ENCODE results near the gene ALDH4A1.
"Not testable (repeated sequence)": the region's sequence is repeated elsewhere in the genome, so short reads cannot be mapped to it uniquely, and the experiment has no call there.

Gene ALDH4A1

GRCh38 chr1:18865176-18865575 lies 37.2 kb downstream of the ALDH4A1 start:
- H3K27ac Mint-ChIP-seq = no peak overlapping the region
- H3K4me1 Mint-ChIP-seq (ENCODE audit: low read depth) = no peaks in the 10 kb centered on the region
- no peaks in the 10 kb centered on the region for H3K36me3 Mint-ChIP-seq (ENCODE audit: low read depth)
- intact Hi-C loops (cut with micrococcal nuclease) = no loop called here
- H3K4me3 Mint-ChIP-seq = no peak overlapping the region
- H3K27me3 Mint-ChIP-seq = peaks cover 14% of the 10 kb centered on the region
- H3K9me3 Mint-ChIP-seq = no peaks in the 10 kb centered on the region

GRCh38 chr1:18861590-18861989 lies 40.8 kb downstream of the ALDH4A1 start:
- H3K9me3 Mint-ChIP-seq = no peaks in the 10 kb centered on the region
- intact Hi-C loops (cut with micrococcal nuclease) = no loop called here
- H3K36me3 Mint-ChIP-seq (ENCODE audit: low read depth) = no peaks in the 10 kb centered on the region
- H3K27me3 Mint-ChIP-seq = peaks cover 11% of the 10 kb centered on the region
- H3K4me3 Mint-ChIP-seq = no peak overlapping the region
- H3K4me1 Mint-ChIP-seq (ENCODE audit: low read depth) = no peaks in the 10 kb centered on the region
- no peak overlapping the region for H3K27ac Mint-ChIP-seq

- no peak overlapping the region for H3K4me3 Mint-ChIP-seq
- no peaks in the 10 kb centered on the region for H3K4me1 Mint-ChIP-seq (ENCODE audit: low read depth)
- intact Hi-C loops (cut with micrococcal nuclease) = no loop called here
- H3K27me3 Mint-ChIP-seq = peaks cover 11% of the 10 kb centered on the region
- no peak overlapping the region for H3K27ac Mint-ChIP-seq
- H3K9me3 Mint-ChIP-seq = no peaks in the 10 kb centered on the region
- no peaks in the 10 kb centered on the region for H3K36me3 Mint-ChIP-seq (ENCODE audit: low read depth)
Measured at GRCh38 chr1:18861082-18861481, 41.3 kb downstream of the ALDH4A1 start.

DNA sequence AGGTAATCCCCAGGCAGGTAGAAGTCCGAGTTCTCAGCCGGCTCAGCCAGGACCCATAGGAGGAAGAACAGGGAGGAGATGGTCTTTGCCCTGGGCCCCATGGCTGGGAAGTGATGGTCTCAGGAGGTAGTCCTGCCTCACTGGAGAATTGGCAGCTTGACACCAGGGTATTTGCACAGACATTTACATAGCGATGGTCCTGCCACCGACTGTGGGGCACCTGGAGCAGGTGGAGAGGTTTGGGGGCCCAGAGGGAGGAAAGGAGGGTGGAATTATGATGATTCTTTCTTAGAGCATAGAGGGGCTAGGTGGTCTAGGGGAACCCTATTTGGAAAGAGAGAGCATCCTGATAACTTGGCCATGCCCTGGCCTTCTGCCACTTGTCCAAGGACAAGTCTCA lies 42.8 kb downstream of the ALDH4A1 start, which contains the start of gene TAS1R2:
TAS1R2 (minus strand) TSS at position 101 of the 400 bp plus-strand sequence; CDS start at position 101, 0 bp downstream.
- H3K9me3 Mint-ChIP-seq = no peaks in the 10 kb centered on the region
- no peaks in the 10 kb centered on the region for H3K36me3 Mint-ChIP-seq (ENCODE audit: low read depth)
- intact Hi-C loops (cut with micrococcal nuclease) = no loop called here
- no peaks in the 10 kb centered on the region for H3K4me1 Mint-ChIP-seq (ENCODE audit: low read depth)
- H3K27ac Mint-ChIP-seq = no peak within 1 kb of the TSS
- H3K4me3 Mint-ChIP-seq = no peak within 1 kb of the TSS
- H3K27me3 Mint-ChIP-seq = peaks cover 8% of the 10 kb centered on the region

- intact Hi-C loops (cut with micrococcal nuclease) = no loop called here
- H3K27me3 Mint-ChIP-seq = peaks cover 7% of the 10 kb centered on the region
- H3K9me3 Mint-ChIP-seq = no peaks in the 10 kb centered on the region
- H3K4me3 Mint-ChIP-seq = no peak overlapping the region
- no peak overlapping the region for H3K27ac Mint-ChIP-seq
- no peaks in the 10 kb centered on the region for H3K36me3 Mint-ChIP-seq (ENCODE audit: low read depth)
- H3K4me1 Mint-ChIP-seq (ENCODE audit: low read depth) = no peaks in the 10 kb centered on the region
Measured at GRCh38 chr1:18858070-18858688, 44.2 kb downstream of the ALDH4A1 start.

- intact Hi-C loops (cut with micrococcal nuclease) = no loop called here
- H3K27ac Mint-ChIP-seq = no peak overlapping the region
- no peaks in the 10 kb centered on the region for H3K4me1 Mint-ChIP-seq (ENCODE audit: low read depth)
- H3K36me3 Mint-ChIP-seq (ENCODE audit: low read depth) = no peaks in the 10 kb centered on the region
- H3K9me3 Mint-ChIP-seq = no peaks in the 10 kb centered on the region
- H3K4me3 Mint-ChIP-seq = no peak overlapping the region
- H3K27me3 Mint-ChIP-seq = peaks cover 3% of the 10 kb centered on the region
Measured at GRCh38 chr1:18856435-18856834, 45.9 kb downstream of the ALDH4A1 start.

GRCh38 chr1:18855573-18855972 lies 46.8 kb downstream of the ALDH4A1 start:
- intact Hi-C loops (cut with micrococcal nuclease) = no loop called here
- no peaks in the 10 kb centered on the region for H3K9me3 Mint-ChIP-seq
- H3K4me3 Mint-ChIP-seq = no peak overlapping the region
- H3K36me3 Mint-ChIP-seq (ENCODE audit: low read depth) = no peaks in the 10 kb centered on the region
- H3K27ac Mint-ChIP-seq = no peak overlapping the region
- H3K4me1 Mint-ChIP-seq (ENCODE audit: low read depth) = no peaks in the 10 kb centered on the region
- peaks cover 3% of the 10 kb centered on the region for H3K27me3 Mint-ChIP-seq

GRCh38 chr1:18854331-18855025 lies 47.9 kb downstream of the ALDH4A1 start:
- intact Hi-C loops (cut with micrococcal nuclease) = no loop called here
- H3K27me3 Mint-ChIP-seq = peaks cover 3% of the 10 kb centered on the region
- H3K4me1 Mint-ChIP-seq (ENCODE audit: low read depth) = no peaks in the 10 kb centered on the region
- no peak overlapping the region for H3K27ac Mint-ChIP-seq
- no peaks in the 10 kb centered on the region for H3K9me3 Mint-ChIP-seq
- no peak overlapping the region for H3K4me3 Mint-ChIP-seq
- no peaks in the 10 kb centered on the region for H3K36me3 Mint-ChIP-seq (ENCODE audit: low read depth)

DNA sequence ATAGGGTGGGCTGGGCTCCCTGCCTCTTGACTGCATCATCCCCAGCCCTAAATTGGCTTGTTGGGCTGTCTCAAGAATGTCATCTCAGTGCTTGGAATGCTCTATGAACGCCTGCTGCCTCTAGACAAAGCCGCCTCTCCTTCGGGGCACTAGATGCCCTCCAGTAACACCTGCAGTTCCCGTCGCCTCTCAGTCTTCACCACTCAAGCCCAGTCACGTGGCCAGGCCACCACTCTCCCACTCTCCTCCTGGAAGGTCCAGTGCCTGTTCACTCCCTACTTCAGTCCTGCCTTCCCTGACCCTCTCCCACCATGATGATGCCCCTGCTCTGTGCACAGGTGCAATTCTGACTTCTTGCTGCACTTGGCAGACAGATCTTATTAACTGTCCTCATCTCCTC lies 49.9 kb downstream of the ALDH4A1 start:
- intact Hi-C loops (cut with micrococcal nuclease) = no loop called here
- Mint-ChIP-seq H3K27me3 (peaks cover 3% of the 10 kb centered on the region), H3K4me3 (no peak overlapping the region), H3K4me1 (ENCODE audit: low read depth) (no peaks in the 10 kb centered on the region), H3K9me3 (no peaks in the 10 kb centered on the region), H3K36me3 (ENCODE audit: low read depth) (no peaks in the 10 kb centered on the region), H3K27ac (no peak overlapping the region)

DNA sequence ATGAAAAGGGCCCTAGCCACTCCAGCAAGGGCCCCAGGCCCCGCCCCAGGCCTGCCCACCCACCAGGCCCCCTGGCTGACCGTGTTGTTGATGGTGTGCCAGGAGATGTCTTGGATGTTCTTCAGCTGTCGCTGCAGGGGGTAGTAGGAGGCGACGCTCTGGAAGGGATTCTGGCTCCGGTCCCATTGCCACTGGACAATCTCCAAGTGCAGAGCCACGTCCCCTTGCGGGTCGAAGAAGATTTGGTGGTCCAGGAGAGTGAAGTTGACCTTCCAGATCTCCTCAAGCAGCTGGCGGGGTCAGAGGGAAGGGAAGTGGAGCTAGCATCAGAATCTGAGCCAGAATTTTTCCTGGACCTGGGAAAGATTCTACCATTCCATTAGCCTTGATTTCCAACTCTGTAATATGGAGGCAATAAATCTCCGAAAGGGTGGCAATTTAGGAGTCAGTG lies 53.1 kb downstream of the ALDH4A1 start:
- Mint-ChIP-seq H3K4me3 (no peak overlapping the region), H3K27me3 (peaks cover 2% of the 10 kb centered on the region), H3K27ac (no peak overlapping the region), H3K36me3 (ENCODE audit: low read depth) (no peaks in the 10 kb centered on the region), H3K9me3 (peaks cover 7% of the 10 kb centered on the region), H3K4me1 (ENCODE audit: low read depth) (no peaks in the 10 kb centered on the region)
- intact Hi-C loops (cut with micrococcal nuclease) = no loop called here

- H3K4me1 Mint-ChIP-seq (ENCODE audit: low read depth); H3K27ac Mint-ChIP-seq; H3K36me3 Mint-ChIP-seq (ENCODE audit: low read depth); H3K27me3 Mint-ChIP-seq; H3K9me3 Mint-ChIP-seq; H3K4me3 Mint-ChIP-seq; intact Hi-C loops (cut with micrococcal nuclease): not testable (repeated sequence)
Measured at GRCh38 chr1:18847723-18848122, 54.6 kb downstream of the ALDH4A1 start.

GRCh38 chr1:18840145-18840544 lies 62.2 kb downstream of the ALDH4A1 start:
- intact Hi-C loops (cut with micrococcal nuclease) = no loop called here
- no peak overlapping the region for H3K27ac Mint-ChIP-seq
- H3K27me3 Mint-ChIP-seq = peaks cover 8% of the 10 kb centered on the region
- no peaks in the 10 kb centered on the region for H3K36me3 Mint-ChIP-seq (ENCODE audit: low read depth)
- H3K9me3 Mint-ChIP-seq = peaks cover 7% of the 10 kb centered on the region
- no peak overlapping the region for H3K4me3 Mint-ChIP-seq
- H3K4me1 Mint-ChIP-seq (ENCODE audit: low read depth) = no peaks in the 10 kb centered on the region

DNA sequence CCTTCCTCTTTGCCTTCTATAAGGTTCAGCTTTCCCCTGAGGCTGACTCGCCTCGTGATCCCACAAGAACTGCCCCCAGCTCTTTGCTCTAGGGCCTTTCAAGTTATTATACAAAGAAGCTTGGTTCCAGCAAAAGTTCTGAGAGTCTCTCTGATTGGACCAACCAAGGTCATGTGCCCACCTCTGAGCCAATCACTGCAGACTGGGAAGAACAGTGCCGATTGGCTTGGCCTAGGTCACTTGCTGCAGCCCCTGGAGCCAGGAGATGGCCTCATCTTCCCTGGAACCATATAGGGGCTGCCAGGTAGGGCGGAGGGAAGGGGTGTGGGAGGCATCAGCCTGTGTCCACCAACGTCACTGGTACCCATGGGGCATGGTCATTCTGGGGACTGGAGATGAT lies 65.7 kb downstream of the ALDH4A1 start:
- Mint-ChIP-seq H3K27ac (no peak overlapping the region), H3K9me3 (no peaks in the 10 kb centered on the region), H3K36me3 (ENCODE audit: low read depth) (no peaks in the 10 kb centered on the region), H3K27me3 (peaks cover 4% of the 10 kb centered on the region), H3K4me1 (ENCODE audit: low read depth) (no peaks in the 10 kb centered on the region), H3K4me3 (no peak overlapping the region)
- intact Hi-C loops (cut with micrococcal nuclease) = no loop called here

DNA sequence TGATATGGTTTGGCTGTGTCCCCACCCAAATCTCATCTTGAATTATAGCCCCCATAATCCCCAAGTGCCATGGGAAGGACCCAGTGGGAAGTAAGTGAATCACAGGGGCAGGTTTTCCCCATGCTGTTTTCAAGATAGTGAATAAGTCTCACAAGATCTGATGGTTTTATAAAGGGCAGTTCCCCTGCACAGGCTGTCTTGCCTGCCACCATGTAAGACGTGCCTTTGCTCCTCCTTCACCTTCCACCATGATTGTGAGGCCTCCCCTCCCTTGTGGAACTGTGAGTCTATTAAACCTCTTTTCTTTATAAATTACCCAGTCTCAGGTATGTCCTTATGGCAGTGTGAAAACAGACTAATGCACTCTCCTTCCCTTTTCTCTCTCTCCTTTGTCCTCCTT lies 70.0 kb downstream of the ALDH4A1 start:
- H3K4me3 Mint-ChIP-seq; H3K36me3 Mint-ChIP-seq (ENCODE audit: low read depth); H3K27ac Mint-ChIP-seq; H3K27me3 Mint-ChIP-seq; H3K4me1 Mint-ChIP-seq (ENCODE audit: low read depth); intact Hi-C loops (cut with micrococcal nuclease); H3K9me3 Mint-ChIP-seq: not testable (repeated sequence)

GRCh38 chr1:18831656-18832055 lies 70.7 kb downstream of the ALDH4A1 start:
- Mint-ChIP-seq H3K4me1 (ENCODE audit: low read depth) (no peaks in the 10 kb centered on the region), H3K27ac (no peak overlapping the region), H3K9me3 (no peaks in the 10 kb centered on the region), H3K36me3 (ENCODE audit: low read depth) (no peaks in the 10 kb centered on the region), H3K4me3 (no peak overlapping the region), H3K27me3 (peaks cover 6% of the 10 kb centered on the region)
- intact Hi-C loops (cut with micrococcal nuclease) = no loop called here
